ENCODE measurements around the gene ZNF747.

Gene ZNF747

DNA sequence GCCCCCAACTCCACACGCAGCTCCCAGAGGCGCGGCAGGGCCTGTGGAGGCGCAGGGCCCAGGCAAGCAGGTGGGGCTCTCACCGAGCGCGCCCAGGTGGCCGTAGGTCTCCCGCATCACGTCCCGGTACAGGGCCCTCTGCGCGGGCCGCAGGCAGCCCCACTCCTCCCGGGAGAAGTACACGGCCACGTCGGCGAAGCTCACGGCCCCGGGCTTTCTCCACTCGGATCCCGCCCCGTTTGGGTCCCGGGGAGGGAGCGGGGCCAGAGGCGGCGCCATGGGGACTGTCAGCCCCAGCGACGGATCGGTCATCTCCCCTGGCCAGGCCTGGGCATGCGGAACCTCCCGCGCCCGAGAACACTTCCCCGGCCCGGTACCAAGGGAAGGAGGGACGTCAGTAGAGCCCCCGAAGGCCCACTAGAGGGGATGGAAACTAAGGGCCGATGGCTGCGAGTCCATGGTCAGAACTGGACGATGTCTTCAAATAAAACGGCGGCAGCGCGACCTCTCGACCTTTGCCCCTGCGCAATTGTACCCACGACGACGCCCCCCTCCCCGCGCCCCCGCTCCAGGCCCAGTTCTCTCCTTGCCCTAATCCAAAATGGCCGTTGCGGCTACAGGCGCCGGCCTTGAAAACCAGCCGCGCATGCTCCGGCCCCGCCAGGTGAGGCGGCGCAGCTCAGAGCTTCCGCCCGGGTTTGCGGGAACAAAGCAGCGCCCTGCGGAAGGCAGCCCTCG is at the start of gene ZNF747:
Gene ZNF747 (minus strand): TSS at position 491 of the 738 bp plus-strand sequence. CDS start 179 bp downstream, at position 312.
- no peak for FAIRE-seq

DNA sequence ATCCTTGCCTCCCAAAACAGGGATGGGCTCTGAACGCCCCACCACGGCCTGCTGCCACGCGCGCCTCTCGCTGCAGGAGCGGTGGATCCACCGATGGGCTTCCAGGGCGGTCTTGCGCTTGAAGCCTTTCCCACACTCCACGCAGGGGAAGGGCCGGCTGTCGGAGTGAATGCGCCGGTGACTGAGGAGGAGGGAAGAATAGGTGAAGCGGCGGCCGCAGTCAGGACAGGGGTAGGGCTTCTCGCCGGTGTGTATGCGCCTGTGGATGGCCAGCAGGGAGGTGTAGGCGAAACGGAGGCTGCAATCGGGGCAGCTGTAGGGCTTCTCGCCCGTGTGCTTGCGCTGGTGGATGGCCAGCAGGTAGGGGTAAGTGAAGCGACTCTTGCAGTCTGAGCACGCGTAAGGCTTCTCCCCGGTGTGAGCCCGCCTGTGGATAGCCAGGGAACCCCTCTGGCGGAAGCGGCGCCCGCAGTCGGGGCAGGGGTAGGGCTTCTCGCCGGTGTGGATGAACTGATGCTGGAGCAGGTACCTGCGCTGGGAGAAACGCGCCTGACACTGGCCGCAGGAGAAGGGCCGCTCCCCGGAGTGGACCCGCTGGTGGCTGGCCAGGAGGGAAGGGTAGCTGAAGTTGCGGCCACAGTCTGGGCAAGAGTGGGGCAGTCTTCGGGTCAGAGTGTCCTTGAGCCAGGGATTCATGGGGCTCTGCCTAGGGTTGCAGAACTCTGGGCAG is 48.1 kb upstream of the ZNF747 start:
- no peak for FAIRE-seq

DNA sequence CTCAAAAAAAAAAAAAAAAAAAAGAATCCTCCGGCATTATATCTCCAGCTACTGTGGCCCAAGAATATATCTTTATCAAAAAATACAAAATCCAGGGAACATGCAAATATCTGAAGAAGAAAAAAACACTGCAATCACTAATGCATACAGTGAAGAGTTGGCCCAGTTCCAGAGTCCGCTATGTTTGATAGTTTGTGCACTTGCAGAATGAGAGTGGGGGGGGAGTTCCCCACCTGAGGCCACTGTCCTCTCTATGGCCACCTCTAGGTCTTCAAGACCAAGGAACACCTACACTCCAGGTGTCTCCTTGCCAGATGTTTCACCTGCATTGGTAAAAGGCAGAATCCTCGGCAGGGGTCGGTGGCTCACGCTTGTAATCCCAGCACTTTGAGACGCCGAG is 46.8 kb upstream of the ZNF747 start:
- FAIRE-seq, result no peak

DNA sequence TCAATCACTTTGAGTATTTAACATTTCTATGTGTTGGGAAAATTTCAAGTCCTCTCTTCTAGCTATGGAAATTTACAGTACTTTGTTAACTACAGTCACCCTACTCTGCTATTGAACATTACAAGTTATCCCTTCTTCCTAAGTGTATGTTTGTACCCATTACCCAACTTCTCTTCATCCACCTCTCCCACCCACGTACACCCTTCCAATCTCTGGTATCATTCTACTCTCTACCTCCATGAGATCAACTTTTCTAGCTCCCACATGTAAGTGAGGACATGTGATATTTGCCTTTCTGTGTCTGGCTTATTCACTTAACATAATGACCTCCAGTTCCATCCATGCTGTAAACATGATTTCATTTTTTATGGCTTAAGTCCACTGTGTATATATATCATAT is 40.0 kb upstream of the ZNF747 start:
- no peak for FAIRE-seq

DNA sequence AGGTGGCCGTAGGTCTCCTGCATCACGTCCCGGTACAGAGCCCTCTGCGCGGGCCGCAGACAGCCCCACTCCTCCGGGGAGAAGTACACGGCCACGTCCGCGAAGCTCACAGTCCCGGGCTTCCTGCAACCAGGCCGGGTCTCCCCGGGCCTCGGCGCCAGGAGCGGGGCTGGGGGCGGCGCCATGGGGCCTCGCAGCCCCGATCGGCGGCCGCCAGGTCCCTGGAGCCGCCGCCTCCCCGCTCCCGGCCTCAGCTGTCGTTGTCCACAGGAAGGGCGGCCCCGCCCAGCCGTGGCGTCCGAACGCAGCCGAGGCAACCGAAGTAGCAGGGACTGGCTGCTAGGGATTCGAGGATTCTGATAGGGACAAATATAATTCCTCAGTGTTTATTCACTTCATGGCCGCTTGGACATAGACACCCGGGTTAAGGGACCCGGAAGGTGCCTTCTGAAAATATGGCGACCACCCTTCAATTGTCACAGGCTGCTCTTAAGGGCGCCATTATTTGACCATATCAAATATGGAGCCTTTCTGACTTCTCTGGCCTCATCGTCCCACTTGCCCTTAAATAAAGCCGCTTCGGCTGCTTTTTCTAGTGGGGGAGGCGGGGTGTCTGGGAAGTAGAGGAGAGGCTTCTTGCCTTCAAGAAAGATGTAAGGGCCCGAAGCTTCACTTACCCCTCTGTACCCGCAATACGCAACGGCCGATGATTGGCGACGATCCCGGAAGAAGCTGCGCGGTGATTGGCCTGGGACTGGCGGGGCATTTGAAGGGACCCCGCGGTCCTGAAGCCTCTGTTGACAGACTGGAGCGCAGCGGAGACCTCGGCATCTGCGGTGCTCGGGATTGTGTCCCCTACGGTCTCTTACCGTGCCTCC is 37.0 kb upstream of the ZNF747 start, which contains the start of gene ZNF688:
Gene ZNF688 (minus strand): TSS at position 270 of the 878 bp plus-strand sequence. CDS start 85 bp downstream, at position 185.
- FAIRE-seq, result no peak

DNA sequence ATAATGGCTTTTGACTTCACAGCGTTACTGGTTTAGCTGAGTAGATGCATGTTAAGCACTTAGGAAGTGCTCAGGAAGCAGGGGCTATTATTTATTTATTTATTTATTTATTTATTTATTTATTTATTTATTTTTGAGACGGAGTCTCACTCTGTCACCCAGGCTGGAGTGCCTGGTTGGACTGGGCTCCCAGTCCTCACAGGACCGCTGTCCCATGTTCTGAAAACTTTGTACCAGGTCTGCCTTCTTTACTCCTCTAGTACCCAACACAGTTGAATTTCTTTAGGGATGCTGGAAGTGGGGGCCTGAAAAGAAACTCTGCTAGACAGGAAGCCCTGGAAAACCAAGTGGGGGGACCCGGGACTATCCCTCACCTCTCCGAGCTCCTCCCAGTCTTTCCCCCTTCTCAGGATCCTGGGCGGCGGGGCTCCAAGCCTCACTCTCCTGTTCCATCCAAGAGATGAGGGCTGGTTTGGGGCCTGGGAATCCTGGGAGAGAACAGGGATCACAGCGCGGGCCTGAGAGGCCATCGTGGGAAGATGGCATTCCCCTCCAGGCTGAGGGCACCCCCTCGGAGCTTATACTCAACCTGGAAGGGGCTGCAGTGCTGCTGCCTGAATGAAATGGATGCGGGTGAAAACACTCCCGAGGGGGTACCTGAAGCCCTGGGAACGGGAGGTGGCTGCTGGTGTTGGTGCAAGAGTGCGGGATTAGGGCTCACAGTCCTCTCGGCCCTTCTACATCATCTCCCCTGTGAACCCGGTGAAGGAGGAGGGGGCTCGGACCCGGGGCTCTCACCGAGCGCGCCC is 36.2 kb upstream of the ZNF747 start:
- FAIRE-seq, result no peak

DNA sequence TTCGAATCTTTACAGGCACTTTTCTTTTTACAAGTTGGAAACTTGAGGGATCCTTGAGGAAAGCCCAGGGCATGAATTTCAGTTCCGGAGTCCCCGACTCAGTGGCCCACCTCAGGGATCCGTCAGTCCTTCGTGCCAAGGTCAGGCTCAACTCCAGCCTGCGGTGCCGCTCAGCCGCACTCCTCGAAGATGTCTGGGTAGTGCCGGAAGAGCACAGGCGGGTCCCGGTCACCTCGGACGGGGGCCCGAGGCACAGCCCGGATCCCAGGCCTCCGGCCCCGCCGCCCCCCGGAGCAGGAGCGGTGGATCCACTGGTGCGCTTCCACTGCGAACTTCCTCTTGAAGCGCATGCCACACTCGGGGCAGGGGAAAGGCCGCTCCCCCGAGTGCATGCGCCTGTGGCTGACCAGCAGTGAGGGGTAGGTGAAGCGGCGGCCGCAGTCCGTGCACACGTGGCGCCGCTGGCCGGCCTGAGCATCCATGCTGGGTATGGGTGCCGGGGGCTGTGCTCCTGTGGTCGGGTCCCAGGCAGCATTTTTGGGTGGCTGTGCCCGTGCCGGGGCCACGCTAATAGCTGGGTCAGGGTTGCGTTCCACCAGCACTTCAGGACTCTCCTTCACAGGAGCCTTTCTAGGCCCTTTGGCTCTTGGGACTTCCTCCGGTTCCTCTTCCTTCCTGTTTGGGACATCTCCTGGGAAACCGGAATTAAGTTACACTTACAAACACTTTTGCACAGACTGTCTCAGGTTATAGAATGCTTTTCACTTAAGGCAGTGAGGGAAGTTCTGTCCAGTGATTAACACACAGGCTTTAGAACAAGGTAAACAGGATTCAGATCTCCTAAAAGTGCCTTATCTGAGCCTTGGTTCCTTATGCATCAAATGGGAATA is 35.3 kb upstream of the ZNF747 start:
- FAIRE-seq, result no peak

DNA sequence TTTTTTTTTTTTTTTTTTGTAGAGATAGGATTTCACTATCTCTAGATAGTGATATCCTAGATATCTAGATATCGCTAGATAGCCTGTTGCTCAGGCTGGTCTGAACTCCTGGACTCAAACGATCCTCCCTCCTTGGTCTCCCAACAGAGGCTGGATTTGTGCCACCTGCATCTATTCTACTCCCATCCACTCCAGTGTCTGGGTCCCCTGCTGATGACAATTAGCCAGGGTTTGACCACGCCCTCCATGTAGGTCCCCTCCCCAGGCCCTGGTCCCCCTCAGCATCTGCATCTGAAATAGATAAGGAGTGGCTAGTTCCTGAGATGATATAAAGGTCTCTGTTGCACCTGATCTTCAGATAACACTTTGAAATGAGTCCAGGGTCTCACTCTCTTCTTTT is 34.6 kb upstream of the ZNF747 start:
- no peak for FAIRE-seq

DNA sequence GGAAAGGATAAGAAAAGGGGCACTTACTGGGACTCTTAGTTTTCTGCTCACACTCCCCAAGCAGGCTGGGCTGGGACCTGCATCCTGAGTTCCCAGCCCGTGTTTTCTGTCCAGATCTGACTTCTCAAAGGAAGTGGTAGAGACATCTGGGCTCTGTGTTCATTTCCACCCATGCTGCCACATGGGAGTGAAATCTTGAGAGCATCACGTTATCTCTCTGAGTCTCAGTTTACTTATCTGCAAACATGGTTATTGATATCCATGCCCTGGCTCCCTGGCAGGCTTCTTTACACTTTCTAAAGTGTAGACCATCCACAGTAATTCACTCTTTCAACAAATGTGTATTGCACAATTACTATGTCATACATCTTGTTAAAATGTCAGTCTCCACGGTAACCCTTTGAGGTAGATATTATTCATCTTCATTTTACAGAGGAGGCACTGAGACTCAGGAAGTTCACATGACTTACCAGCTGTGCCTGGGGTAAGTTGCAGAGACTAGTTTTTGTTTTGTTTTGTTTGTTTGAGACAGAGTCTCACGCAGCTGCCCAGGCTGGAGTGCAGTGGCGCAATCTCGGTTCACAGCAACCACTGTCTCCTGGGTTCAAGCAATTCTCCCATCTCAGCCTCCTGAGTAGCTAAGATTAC is 33.5 kb upstream of the ZNF747 start:
- no peak for FAIRE-seq

DNA sequence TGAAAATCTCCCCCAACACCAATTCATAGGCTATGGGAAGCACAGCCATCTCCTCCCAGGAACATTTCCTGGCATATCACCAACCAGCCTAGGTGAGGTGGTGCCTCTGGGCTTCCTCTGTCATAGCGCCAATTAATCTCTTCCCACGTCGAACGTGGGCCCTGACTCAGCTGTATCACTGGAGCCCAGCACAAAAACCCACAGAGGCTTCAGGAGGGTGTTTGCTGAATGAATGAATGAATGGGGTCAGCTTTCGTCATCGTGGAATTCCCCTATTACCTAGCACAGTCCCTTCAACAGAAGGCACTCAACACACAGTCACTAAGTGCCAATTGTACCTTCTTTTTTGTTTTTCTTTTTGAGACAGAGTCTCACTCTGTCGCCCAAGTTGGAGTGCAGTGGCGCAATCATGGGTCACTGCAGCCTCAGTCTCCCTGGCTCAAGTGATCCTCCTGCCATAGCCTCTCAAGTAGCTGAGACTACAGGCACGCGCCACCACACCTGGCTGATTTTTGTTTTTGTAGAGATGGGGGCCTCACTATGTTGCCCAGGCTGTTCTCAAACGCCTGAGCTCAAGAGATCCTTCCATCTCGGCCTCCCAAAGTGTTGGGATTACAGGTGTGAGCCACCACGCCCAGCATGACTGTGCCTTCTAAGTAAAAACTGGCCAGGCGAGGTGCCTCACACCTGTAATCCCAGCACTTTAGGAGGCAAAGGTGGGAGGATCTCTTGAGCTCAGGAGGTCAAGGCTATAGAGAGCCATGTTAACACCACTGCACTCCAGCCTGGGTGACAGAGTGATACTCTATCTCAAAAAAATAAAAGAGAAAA is 32.7 kb upstream of the ZNF747 start:
- FAIRE-seq, result no peak

DNA sequence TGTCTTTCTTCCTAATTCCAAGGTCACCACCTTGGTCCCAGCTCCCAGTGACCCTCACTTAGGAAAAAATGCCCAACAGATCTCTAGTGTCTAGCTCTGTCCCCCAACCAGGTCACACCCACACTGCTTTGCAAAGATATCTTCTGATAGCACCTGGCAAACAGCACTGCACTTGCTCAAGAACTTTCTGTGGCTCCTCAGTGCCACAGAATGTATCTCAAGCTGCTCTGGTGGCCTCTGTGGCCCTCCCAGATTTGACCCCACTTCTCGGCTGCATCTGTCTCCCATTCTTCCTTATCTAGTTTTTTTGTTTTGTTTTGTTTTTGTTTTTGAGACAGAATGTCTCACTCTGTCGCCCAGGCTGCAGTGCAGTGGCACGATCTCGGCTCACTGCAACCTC is 31.9 kb upstream of the ZNF747 start:
- FAIRE-seq, result no peak

DNA sequence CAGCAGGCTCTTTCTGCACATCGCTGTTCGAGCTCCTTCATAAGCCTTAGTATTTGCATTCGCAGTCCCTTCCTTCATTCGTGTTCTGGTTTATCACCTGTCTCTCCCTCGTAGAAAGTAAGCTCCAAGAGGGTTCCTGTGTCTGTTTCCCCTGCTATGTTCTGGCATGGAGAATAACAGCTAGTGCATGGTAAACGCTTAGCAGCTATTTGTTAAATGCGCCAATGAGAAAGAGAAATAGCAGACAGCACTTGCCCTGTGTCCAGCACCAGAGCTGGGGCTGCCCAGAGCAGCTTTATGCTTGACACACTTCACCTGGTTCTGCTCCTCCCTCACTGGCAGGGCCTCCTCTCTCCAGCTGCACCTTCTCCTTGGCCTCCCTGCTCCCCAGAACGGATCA is 31.3 kb upstream of the ZNF747 start:
- FAIRE-seq, result no peak

DNA sequence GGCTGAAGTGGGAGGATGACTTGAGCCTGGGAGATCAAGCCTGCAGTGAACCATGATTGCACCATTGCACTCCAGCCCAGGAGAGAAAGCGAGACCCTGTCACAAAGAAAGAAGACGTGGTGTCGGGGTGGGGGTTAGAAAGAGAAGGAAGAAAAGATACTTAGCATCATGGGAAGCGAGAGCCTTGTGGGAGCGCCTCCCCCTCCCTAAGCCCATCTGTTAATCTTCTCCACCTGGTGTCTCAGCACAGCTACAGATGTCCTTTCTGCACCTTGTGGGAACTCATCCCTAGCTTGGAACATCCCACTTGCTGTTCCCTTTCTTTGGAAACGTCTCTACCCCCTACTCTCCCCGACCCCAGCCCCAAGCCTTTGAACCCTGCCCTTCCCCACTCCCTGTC is 30.9 kb upstream of the ZNF747 start:
- no peak for FAIRE-seq

DNA sequence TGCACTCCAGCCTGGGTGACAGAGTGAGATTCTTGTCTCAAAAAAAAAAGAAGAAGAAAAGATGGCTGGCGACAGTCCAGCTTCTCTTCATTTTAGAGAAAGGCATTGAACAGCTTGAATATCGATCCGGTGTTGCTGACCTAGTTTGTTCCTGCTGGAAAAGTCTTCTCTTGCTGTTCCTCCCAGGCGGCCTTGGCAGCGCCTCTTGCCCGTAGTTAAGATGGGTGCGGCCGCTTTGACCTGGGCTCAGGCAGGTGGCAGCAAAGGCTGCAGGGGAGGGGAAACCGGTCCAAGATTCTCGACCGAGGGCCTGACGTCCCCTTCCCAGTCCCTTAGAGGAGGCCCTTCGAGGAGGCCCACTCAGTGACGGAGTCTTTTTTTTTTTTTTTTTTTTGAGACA is 27.4 kb upstream of the ZNF747 start:
- FAIRE-seq, result no peak

DNA sequence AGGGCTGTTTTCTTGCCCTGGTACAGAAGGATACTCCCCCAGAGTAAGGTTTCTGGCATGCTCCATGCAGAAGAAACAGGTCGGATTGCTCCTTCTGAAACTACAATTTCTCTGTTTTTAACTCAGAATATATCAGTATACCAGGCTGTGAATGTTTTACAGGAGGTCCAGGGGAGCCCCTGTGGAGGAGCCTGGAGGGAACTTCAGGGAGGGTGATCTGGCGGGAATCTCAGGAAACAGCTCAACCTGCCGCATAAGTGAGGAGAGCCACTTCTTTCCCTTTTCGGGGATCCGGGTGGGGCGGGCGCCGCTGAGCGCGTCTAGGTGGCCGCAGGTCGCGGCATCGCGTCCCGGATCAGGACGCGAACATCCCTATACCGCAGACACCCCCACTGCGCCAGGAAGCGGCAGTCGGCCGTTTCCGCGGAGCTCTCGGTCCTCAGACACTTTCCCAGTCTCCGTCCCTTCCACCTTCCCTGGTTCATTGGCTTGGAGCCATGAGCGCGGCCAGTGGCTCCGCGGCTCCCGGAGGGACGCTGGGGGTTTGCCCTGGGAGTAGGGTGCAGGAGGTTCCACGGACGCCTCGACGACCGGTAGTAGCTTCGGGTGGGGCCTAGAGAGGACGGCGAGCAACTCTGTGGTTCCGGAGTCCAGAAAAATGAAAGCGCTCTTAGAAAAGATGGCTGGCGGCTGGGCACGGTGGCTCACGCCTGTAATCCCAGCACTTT is 26.6 kb upstream of the ZNF747 start:
- FAIRE-seq, result no peak

DNA sequence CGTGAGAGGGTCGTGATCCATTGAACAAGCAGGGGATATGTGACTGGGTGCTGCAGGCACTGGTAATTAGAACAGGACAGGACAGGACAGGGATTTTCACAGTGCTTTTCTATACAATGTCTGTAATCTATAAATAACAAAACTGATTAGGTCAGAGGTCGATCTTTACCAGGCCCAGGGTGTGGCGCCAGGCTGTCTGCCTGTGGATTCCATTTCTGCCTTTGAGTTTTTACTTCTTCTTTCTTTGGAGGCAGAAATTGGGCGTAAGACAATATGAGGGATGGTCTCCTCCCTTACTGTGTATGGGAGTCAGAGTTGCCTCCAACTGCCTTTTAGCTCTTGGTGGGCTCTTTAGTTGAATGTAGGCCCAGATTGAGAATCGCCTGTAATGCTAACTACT is 25.0 kb upstream of the ZNF747 start:
- no peak for FAIRE-seq

DNA sequence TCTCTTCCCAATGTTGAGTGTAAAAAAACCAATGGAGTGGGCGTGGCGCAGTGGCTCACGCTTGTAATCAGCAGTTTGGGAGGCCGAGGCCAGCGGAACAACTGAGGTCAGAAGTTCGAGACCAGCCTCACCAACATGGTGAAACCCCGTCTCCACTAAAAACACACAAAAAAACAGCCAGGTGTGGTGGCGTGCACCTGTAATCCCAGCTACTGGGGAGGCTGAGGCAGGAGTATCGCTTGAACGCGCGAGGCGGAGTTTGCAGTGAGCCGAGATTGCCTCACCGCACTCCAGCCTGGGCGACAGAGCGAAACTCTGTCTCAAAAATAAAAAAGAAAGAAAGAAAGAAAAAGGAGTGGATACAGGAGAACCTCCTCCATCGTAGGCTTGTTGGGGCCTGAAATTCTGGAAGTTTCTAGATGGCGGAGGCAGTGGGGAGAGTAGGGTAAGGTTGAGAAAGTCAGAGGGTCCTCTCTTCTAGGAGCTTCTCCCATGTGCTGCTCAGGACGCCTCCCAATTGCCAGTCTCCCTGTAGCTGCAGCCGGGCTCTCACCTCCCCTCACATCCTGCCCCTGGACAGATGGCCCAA is 24.2 kb upstream of the ZNF747 start:
- no peak for FAIRE-seq

DNA sequence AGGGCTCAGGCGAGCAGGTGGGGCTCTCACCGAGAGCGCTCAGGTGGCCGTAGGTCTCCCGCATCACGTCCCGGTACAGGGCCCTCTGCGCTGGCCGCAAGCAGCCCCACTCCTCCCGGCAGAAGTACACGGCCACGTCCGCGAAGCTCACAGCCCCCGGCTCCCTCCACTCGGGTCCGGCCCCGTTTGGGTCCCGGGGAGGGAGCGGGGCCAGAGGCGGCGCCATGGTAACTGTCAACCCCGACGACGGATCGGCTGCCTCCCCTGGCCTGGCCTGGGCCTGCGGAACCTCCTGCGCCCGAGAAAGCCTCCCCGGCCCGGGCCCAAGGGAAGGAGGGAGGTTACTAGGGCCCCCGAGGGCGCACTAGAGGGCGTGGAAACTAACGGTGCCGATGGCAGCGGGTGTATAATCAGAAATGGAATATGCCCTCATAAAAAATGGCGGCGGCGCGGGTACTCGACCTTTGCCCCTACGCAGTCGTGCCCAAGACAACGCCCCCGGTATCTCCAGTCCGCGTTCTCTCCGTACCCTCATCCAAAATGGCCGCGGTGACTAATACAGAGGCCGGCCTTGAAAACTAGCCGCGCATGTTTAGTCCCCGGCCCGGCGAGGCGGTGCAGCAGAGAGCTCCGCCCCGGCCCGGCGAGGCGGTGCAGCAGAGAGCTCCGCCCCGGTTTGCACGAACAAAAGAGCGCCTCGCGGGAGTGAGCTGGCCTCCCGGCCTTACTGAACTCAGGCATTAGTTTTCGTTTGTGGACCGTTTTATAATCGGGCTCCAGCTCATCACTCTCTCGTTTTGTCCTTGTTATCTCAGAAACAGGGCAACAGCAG is 23.5 kb upstream of the ZNF747 start, which contains the start of gene ZNF764:
Gene ZNF764 (minus strand): TSS at position 418 of the 832 bp plus-strand sequence. CDS start 192 bp downstream, at position 226.
- peak; percentile 84 for FAIRE-seq

All from colon (tissue), 2 donors.